Subcutaneous abdominal adipose tissue (tissue), 5 donors: ENCODE results near the gene PKD1L1.
"Not testable (repeated sequence)": the region's sequence is repeated elsewhere in the genome, so short reads cannot be mapped to it uniquely, and the experiment has no call there.

Source experiments
- H3K27ac ChIP-seq: one replicate; pipeline ENCODE4 v1.7.0; 2013; ENCODE audit warnings: low read depth, mild to moderate bottlenecking, inconsistent platforms, low read length, moderate library complexity
- H3K27me3 ChIP-seq, 5 donors: one replicate each; pipeline ENCODE4 v1.7.0; 2013; ENCODE audit warnings: low read length in 5 of 5, inconsistent platforms in 1 of 5; ENCODE audit not compliant: control insufficient read depth in 5 of 5, insufficient read depth in 4 of 5
- H3K36me3 ChIP-seq, 5 donors: one replicate each; pipeline ENCODE4 v1.7.0; 2013; ENCODE audit warnings: low read length in 5 of 5; ENCODE audit not compliant: control insufficient read depth in 5 of 5, insufficient read depth in 5 of 5
- H3K4me1 ChIP-seq, 5 donors: one replicate each; pipeline ENCODE4 v1.7.0; 2013; ENCODE audit warnings: low read length in 5 of 5, mild to moderate bottlenecking in 3 of 5, moderate library complexity in 1 of 5; ENCODE audit not compliant: control insufficient read depth in 5 of 5, insufficient read depth in 5 of 5
- H3K4me3 ChIP-seq, 5 donors: one replicate each; pipeline ENCODE4 v1.7.0; 2013; ENCODE audit warnings: low read length in 5 of 5, low read depth in 1 of 5
- H3K9ac ChIP-seq, 5 donors: one replicate each; pipeline ENCODE4 v1.7.0; 2013; ENCODE audit warnings: low read length in 5 of 5, mild to moderate bottlenecking in 4 of 5, moderate library complexity in 3 of 5
- H3K9me3 ChIP-seq, 5 donors: one replicate each; pipeline ENCODE4 v1.7.0; 2013; ENCODE audit warnings: low read length in 5 of 5; ENCODE audit not compliant: control insufficient read depth in 5 of 5
- donor health status: healthy.
- donor health status: healthy.
- donor health status: healthy.
- donor health status: healthy.
- donor health status: healthy.

Gene PKD1L1, protein sequence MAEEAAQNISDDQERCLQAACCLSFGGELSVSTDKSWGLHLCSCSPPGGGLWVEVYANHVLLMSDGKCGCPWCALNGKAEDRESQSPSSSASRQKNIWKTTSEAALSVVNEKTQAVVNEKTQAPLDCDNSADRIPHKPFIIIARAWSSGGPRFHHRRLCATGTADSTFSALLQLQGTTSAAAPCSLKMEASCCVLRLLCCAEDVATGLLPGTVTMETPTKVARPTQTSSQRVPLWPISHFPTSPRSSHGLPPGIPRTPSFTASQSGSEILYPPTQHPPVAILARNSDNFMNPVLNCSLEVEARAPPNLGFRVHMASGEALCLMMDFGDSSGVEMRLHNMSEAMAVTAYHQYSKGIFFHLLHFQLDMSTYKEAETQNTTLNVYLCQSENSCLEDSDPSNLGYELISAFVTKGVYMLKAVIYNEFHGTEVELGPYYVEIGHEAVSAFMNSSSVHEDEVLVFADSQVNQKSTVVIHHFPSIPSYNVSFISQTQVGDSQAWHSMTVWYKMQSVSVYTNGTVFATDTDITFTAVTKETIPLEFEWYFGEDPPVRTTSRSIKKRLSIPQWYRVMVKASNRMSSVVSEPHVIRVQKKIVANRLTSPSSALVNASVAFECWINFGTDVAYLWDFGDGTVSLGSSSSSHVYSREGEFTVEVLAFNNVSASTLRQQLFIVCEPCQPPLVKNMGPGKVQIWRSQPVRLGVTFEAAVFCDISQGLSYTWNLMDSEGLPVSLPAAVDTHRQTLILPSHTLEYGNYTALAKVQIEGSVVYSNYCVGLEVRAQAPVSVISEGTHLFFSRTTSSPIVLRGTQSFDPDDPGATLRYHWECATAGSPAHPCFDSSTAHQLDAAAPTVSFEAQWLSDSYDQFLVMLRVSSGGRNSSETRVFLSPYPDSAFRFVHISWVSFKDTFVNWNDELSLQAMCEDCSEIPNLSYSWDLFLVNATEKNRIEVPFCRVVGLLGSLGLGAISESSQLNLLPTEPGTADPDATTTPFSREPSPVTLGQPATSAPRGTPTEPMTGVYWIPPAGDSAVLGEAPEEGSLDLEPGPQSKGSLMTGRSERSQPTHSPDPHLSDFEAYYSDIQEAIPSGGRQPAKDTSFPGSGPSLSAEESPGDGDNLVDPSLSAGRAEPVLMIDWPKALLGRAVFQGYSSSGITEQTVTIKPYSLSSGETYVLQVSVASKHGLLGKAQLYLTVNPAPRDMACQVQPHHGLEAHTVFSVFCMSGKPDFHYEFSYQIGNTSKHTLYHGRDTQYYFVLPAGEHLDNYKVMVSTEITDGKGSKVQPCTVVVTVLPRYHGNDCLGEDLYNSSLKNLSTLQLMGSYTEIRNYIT (N-terminal part only)

DNA sequence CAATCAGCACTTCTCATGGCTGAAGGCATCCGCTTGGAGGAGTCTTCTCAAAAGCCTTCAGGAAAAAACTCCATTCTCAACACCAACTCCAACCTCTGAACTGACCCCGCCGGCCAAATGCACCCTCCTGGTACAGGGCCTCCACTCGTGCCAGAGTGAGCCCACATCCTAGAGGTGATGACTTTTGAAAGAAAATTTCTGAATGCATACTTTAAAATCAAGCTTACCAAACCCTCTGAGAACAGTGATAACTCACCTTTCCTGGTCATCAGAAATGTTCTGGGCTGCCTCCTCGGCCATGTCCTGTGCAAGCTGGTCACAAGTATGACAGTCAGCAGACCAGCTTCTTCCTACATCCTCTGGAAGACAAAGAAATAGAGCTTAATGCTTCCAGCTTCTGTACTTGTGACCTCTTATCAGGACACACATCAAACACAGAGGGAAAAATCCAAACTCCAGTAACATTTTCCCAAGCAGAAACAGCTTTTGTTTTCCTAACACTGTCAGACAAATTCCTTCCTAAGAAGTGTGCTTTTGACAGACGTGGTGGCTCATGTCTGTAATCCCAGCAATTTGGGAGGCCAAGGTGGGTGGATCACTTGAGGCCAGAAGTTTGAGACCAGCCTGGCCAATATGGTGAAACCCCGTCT, at the start of gene PKD1L1:
PKD1L1 (minus strand) TSS at position 326 of the 650 bp plus-strand sequence; CDS start at position 300, 26 bp downstream.
- H3K4me3 ChIP-seq: peak within 1 kb of the TSS in 1 of 5 donors; percentile 3
- H3K9ac ChIP-seq: no peak within 1 kb of the TSS
- H3K4me1 ChIP-seq: peaks cover 2 to 68% (median 10%) of the 10 kb centered on the region in 5 donors
- peak within 1 kb of the TSS; percentile 29 for H3K27ac ChIP-seq
- no peaks in the 10 kb centered on the region for H3K27me3 ChIP-seq
- no peaks in the 10 kb centered on the region for H3K36me3 ChIP-seq
- no peaks in the 10 kb centered on the region for H3K9me3 ChIP-seq

DNA sequence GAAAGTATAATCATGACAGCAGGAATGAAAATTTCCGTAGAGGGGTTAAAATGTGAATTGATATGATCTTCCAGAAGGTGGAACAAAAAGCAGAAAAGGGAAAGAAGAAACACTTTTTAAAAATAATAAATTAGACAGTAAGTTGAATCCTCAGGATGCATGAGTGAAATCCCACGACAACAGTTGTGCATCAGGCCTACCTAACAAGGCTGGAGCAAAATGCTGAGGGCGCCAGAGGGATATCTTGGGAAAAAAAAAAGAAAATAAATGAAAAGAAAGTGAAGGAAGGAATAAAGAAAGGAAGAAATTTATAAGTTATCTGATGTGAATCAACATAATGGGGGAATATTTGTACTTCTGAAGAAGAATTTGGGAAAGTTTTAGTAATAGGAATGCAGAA, 44.2 kb upstream of the PKD1L1 start:
- Histone ChIP-seq H3K27ac (no peak overlapping the region), H3K36me3 (no peaks in the 10 kb centered on the region), H3K9me3 (no peaks in the 10 kb centered on the region), H3K4me1 (peaks cover 1 to 11% (median 8%) of the 10 kb centered on the region in 5 donors), H3K9ac (peak overlapping the region in 3 of 5 donors; percentile 3 to 67 (median 60)), H3K27me3 (no peaks in the 10 kb centered on the region), H3K4me3 (peak overlapping the region in 3 of 5 donors; percentile 71 to 81 (median 72))

DNA sequence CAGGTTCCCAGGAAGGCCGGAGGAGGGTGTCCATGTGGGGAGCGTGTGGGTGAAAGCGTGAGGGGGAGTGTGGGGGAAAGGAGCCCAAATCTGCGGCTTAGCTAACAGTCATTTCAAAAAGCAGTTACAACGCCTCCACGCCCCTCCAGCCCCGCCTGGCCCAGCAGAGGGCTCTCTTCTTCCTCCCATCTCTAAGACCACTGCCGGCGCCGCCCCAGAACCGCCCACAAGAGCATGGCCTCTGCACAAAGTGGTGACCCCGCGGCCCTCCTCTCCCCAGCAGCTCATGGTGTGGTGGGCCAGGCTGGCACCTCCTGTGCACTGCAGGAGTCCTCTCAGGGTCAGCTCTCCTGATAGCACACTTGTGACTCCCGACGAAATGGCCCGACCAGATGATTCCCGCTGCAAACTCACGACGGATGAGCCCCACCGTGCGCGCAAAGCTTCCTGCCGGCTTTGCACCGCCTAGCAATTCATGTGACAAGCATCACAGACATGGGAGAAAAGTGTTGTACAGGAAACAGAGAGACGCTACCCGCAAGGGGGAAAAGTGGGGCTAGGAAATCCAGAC, 43.6 kb upstream of the PKD1L1 start:
- peaks cover 1 to 11% (median 8%) of the 10 kb centered on the region in 5 donors for H3K4me1 ChIP-seq
- H3K9me3 ChIP-seq: no peaks in the 10 kb centered on the region
- H3K4me3 ChIP-seq: peak overlapping the region; percentile 62 to 81 (median 72)
- peak overlapping the region; percentile 8 for H3K27ac ChIP-seq
- peak overlapping the region in 4 of 5 donors; percentile 3 to 67 (median 53) for H3K9ac ChIP-seq
- H3K36me3 ChIP-seq: no peaks in the 10 kb centered on the region
- H3K27me3 ChIP-seq: no peaks in the 10 kb centered on the region

DNA sequence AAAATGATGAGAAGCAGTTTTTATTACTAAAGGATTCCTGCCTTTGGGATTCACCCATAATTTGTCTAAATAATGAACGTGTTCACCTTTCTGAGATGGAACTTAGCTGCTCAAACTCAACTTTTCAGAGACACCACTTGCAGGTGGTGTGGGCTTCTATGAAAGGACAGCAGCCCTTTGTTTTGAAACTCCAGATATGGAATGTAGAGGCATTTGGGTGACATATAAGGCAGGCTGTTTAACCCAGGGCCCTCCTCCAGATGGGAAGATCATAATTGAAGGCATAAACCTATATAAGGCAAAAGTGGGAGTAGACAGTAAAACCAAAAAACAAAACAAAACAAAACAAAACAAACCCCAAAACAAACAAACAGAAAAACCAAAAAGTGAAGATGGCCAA, 43.0 kb upstream of the PKD1L1 start:
- H3K4me1 ChIP-seq: peaks cover 1 to 11% (median 8%) of the 10 kb centered on the region in 5 donors
- no peaks in the 10 kb centered on the region for H3K27me3 ChIP-seq
- H3K9me3 ChIP-seq: no peaks in the 10 kb centered on the region
- no peaks in the 10 kb centered on the region for H3K36me3 ChIP-seq
- H3K9ac ChIP-seq: peak overlapping the region in 2 of 5 donors; percentile 60 to 67
- H3K27ac ChIP-seq: peak overlapping the region; percentile 8
- peak overlapping the region in 4 of 5 donors; percentile 62 to 81 (median 72) for H3K4me3 ChIP-seq

DNA sequence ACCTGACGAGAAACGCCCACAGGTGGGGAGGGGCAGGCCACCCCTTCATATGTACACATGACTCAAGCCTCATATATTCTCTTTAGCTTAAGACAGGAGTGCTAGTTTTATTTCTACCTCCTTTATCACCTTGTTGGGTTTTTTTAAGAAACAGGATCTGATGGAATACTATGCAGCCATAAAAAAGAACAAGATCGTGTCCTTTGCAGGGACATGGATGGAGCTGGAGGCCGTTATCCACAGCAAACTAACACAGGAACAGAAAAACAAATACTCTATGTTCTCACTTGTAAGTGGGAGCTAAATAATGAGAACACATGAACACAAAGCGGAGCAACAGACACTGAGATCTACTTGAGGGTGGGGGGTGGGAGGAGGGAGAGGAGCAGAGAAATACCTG, 42.3 kb upstream of the PKD1L1 start:
- H3K27ac ChIP-seq: no peak overlapping the region
- H3K27me3 ChIP-seq: no peaks in the 10 kb centered on the region
- H3K9me3 ChIP-seq: no peaks in the 10 kb centered on the region
- no peaks in the 10 kb centered on the region for H3K36me3 ChIP-seq
- H3K9ac ChIP-seq: no peak overlapping the region
- H3K4me3 ChIP-seq: no peak overlapping the region
- H3K4me1 ChIP-seq: peaks cover 1 to 11% (median 8%) of the 10 kb centered on the region in 5 donors

DNA sequence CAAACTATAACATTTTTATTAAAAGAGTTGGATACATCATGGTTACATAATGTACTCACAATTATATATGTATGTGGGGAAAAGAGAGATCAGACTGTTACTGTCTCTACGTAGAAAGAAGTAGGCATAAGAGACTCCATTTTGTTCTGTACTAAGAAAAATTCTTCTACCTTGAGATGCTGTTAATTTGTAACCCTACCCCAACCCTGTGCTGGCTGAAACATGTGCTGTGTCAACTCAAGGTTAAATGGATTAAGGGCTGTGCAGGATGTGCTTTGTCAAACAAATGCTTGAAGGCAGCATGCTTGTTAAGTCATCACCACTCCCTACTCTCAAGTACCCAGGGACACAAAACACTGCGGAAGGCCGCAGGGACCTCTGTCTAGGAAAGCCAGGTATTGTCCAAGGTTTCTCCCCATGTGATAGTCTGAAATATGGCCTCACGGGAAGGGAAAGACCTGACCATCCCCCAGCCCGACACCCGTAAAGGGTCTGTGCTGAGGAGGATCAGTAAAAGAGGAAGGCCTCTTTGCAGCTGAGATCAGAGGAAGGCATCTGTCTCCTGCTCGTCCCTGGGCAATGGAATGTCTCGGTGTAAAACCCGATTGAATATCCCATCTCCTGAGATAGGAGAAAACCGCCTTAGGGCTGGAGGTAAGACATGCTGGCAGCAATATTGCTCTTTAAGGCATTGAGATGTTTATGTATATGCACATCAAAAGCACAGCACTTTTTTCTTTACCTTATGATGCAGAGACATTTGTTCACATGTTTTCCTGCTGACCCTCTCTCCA, 41.5 kb upstream of the PKD1L1 start:
- peaks cover 1 to 11% (median 8%) of the 10 kb centered on the region in 5 donors for H3K4me1 ChIP-seq
- not testable (repeated sequence) for H3K9ac ChIP-seq, H3K27me3 ChIP-seq, H3K9me3 ChIP-seq, H3K4me3 ChIP-seq, H3K27ac ChIP-seq, H3K36me3 ChIP-seq

DNA sequence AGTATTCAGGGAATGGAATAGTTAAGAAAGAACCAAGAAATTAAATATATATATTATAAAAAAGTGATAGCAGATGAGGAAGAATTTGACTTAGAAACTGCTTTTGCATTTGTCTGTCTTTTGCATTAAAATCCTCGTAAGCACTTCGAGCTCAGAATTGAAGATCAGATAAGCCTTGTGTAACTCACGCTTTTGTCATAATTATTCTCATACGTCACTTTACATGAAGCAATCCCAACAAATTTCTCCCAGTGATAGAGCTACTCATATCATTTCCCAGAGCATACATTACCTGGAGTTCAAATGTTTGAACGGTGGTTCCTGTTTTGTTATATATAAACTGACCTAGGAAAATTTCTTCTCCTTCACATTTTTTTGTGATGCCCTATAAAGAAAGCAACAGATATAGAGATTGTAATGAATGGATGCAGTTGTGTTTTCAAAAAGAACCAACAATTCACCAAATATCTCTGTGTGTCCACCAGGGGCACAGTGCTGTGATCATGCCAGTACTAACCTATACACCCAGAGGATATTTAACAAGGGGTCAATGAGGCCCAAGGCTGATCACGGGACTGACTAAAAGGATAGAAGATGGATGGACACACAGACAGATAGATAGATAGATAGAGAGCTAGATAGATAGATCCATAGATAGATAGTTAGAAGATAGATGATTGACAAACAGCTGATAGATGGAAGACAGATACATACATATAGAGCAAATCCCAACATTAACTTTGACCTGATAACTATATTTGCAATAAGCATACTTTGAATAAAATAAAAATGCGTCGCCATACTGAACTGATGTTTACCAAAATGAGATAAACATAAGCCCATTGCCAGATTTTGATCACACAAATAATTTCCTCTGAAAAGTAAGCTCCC, 40.5 kb upstream of the PKD1L1 start:
- H3K27me3 ChIP-seq: no peaks in the 10 kb centered on the region
- H3K9me3 ChIP-seq: no peaks in the 10 kb centered on the region
- H3K27ac ChIP-seq: no peak overlapping the region
- no peak overlapping the region for H3K9ac ChIP-seq
- peaks cover 1 to 11% (median 8%) of the 10 kb centered on the region in 5 donors for H3K4me1 ChIP-seq
- H3K36me3 ChIP-seq: no peaks in the 10 kb centered on the region
- no peak overlapping the region for H3K4me3 ChIP-seq

DNA sequence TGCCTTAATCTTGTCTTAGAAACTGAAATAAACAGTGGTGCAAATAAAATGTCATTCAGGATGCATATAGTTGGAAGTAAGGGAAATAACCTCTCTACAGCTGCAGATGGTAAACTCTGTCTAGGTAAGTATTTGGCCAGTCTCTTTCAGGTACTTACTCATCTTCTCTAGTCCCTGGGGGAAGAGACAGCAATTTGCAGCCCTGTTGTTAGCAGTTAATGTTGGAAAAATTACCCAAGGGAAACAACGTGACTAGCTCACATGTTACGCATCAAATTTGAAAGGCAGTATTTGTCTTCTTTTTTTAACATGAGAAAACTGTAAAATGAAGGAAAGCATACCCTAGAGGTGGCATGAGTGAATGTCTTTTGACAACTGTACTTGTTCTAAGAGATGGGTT, 34.3 kb upstream of the PKD1L1 start:
- Histone ChIP-seq H3K9ac (no peak overlapping the region), H3K27me3 (no peaks in the 10 kb centered on the region), H3K27ac (no peak overlapping the region), H3K36me3 (peaks cover 3 to 6% (median 3%) of the 10 kb centered on the region in 5 donors), H3K4me3 (no peak overlapping the region), H3K9me3 (no peaks in the 10 kb centered on the region), H3K4me1 (peaks cover 3 to 18% (median 13%) of the 10 kb centered on the region in 5 donors)
